Mesodermal cell (in vitro differentiated cells): ENCODE results near the gene MOB2.

Experiments
- H3K27ac ChIP-seq: 2 replicates; pipeline ENCODE4 v1.7.0; 2013; ENCODE audit warnings: mild to moderate bottlenecking, low read depth, low read length, moderate library complexity; ENCODE audit not compliant: severe bottlenecking
- H3K36me3 ChIP-seq: 2 replicates; pipeline ENCODE4 v1.7.1; 2013; ENCODE audit warnings: mild to moderate bottlenecking, low read length, moderate library complexity; ENCODE audit not compliant: control insufficient read depth, insufficient read depth
- H3K4me1 ChIP-seq: one replicate; pipeline ENCODE4 v1.7.1; 2013; ENCODE audit warnings: mild to moderate bottlenecking, low read length; ENCODE audit not compliant: insufficient read depth, control insufficient read depth, poor library complexity, severe bottlenecking
- H3K4me3 ChIP-seq: 2 replicates; pipeline ENCODE4 v1.7.0; 2013; ENCODE audit warnings: low read length, control low read depth, mild to moderate bottlenecking; ENCODE audit not compliant: insufficient read depth, poor library complexity, severe bottlenecking; ENCODE audit errors: extremely low read depth
- H3K9me3 ChIP-seq: 2 replicates; pipeline ENCODE4 v1.7.1; 2013; ENCODE audit warnings: mild to moderate bottlenecking, low read length, moderate library complexity; ENCODE audit not compliant: control insufficient read depth
- WGBS, 2 experiments: methylation state at CpG; one replicate each; pipeline ENCODE4 v1.1.5; 2013; ENCODE audit warnings: missing lambda C conversion rate in 2 of 2; ENCODE audit not compliant: insufficient coverage in 2 of 2; 5-methylcytosine and 5-hydroxymethylcytosine counted together

The MOB2 gene

GRCh38 chr11:1502954-1503707, 16.6 kb upstream of the MOB2 start:
- WGBS, 2 experiments: 92% methylated on average over 13 to 18 of the region's 20 CpGs
- peaks cover 5% of the 10 kb centered on the region for H3K4me1 ChIP-seq
- no peak overlapping the region for H3K27ac ChIP-seq
- no peak overlapping the region for H3K4me3 ChIP-seq
- no peaks in the 10 kb centered on the region for H3K9me3 ChIP-seq
- peaks cover 8% of the 10 kb centered on the region for H3K36me3 ChIP-seq

GRCh38 chr11:1502168-1502953, 15.8 kb upstream of the MOB2 start:
- 86 to 90% methylated on average over 18 to 24 of the region's 24 CpGs for WGBS, 2 experiments
- no peak overlapping the region for H3K27ac ChIP-seq
- peaks cover 8% of the 10 kb centered on the region for H3K36me3 ChIP-seq
- H3K9me3 ChIP-seq: no peaks in the 10 kb centered on the region
- no peak overlapping the region for H3K4me3 ChIP-seq
- no peaks in the 10 kb centered on the region for H3K4me1 ChIP-seq

DNA sequence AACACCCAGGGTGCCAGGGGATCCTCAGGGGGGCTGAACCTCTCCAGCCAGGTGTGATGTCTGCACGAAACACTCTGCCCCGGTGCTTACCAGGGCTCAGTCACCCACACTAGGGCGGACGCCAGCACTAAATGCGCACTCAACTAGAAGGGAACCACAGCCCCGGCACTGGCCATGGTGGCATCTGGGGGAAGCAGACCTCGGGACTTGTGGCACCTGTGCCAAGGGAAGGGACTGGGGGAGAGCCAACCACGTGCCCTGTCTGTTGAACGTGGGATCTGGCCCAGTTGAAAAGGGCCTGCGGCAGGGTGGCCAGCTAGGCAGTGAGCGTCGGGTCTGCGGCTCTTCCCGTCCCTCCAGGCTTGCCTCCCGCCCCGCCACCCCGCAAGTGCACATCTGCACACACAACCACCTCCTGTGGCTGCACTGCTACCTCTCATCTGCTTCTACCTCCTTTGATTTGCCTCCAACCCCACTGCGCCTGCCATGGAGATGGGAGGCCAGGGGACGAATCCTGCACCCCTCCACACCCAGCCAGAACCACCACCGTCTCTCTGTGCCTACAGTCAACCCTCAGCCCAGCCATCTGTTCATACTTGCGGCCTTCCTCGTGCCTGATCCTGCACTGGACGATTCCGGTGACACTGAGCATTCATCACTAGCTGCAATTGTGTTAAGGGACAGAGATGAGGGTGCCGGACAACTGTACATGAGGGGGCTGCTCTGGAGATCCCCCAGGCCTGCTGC, 15.0 kb upstream of the MOB2 start:
- Histone ChIP-seq H3K4me3 (no peak overlapping the region), H3K27ac (no peak overlapping the region), H3K9me3 (no peaks in the 10 kb centered on the region), H3K36me3 (peaks cover 8% of the 10 kb centered on the region), H3K4me1 (no peaks in the 10 kb centered on the region)
- 90 to 93% methylated on average over 18 to 24 of the region's 25 CpGs for WGBS, 2 experiments

- Histone ChIP-seq H3K36me3 (peaks cover 8% of the 10 kb centered on the region), H3K9me3 (no peaks in the 10 kb centered on the region), H3K4me1 (no peaks in the 10 kb centered on the region), H3K4me3 (no peak overlapping the region), H3K27ac (no peak overlapping the region)
- WGBS, 2 experiments: 85 to 92% methylated on average over 18 to 26 of the region's 28 CpGs
Observed at GRCh38 chr11:1500466-1501420, 14.2 kb upstream of the MOB2 start.

DNA sequence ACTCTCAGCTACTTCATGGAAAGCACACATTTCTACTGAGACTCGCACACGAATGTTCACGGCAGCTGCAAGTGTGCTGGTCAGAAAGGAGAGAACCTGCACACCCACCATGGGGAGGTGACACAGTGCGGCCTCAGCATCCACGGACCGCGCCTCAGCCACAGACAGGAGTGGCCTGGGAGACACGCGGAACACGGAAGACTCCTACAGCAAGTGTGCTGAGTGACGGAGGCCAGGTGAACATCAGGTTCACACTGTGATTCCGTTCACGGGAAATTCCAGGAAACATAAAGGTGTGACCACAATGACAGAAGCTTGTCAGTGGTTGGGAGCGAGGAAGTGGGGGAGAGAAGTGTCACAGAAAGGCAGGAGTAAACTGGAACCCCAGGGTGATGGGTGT, 13.3 kb upstream of the MOB2 start:
- H3K36me3 ChIP-seq: peaks cover 8% of the 10 kb centered on the region
- 84% methylated on average over 13 to 14 of the region's 14 CpGs for WGBS, 2 experiments
- H3K9me3 ChIP-seq: no peaks in the 10 kb centered on the region
- H3K4me1 ChIP-seq: no peaks in the 10 kb centered on the region
- no peak overlapping the region for H3K27ac ChIP-seq
- no peak overlapping the region for H3K4me3 ChIP-seq

- Histone ChIP-seq H3K27ac (no peak overlapping the region), H3K9me3 (no peaks in the 10 kb centered on the region), H3K4me1 (no peaks in the 10 kb centered on the region), H3K4me3 (no peak overlapping the region), H3K36me3 (peaks cover 8% of the 10 kb centered on the region)
- WGBS, 2 experiments: 93 to 95% methylated on average over 25 to 28 of the region's 28 CpGs
Observed at GRCh38 chr11:1499261-1499890, 12.8 kb upstream of the MOB2 start.

GRCh38 chr11:1498262-1498661, 11.7 kb upstream of the MOB2 start:
- whole genome bisulfite sequencing, 2 experiments: 90 to 94% methylated on average over 13 of the region's 13 CpGs

DNA sequence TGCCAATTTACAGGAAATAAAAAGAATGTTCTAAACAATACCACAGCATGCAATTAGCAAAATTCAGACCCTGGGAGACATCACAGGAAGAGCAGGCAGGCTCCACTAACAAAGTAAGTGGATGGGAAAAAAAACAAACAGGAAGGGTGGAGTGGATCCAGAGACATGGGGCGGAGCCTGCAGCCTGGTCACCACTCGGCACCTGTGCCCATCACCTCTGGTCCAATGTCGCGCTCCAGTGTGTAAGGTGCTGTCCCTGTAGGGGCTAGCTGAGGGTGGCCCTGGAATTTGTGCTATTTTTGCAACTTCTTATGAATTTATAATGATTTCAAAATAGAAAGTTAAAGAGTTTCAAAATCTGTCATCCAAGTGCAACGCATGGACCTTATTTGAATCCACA, 11.0 kb upstream of the MOB2 start:
- H3K36me3 ChIP-seq: peaks cover 8% of the 10 kb centered on the region
- WGBS, 2 experiments: 92% methylated on average over 2 of the region's 5 CpGs; no CpG with 5 or more reads in 1 of the 2 experiments
- no peak overlapping the region for H3K27ac ChIP-seq
- no peaks in the 10 kb centered on the region for H3K9me3 ChIP-seq
- no peak overlapping the region for H3K4me3 ChIP-seq
- H3K4me1 ChIP-seq: no peaks in the 10 kb centered on the region

More at GRCh38 chr11:1498262-1498661, 11.7 kb upstream of the MOB2 start:
- Histone ChIP-seq H3K4me3 (no peak overlapping the region), H3K4me1 (no peaks in the 10 kb centered on the region), H3K9me3 (no peaks in the 10 kb centered on the region), H3K27ac (no peak overlapping the region), H3K36me3 (peaks cover 8% of the 10 kb centered on the region)

- Histone ChIP-seq H3K27ac (no peak overlapping the region), H3K4me3 (no peak overlapping the region), H3K9me3 (no peaks in the 10 kb centered on the region), H3K4me1 (no peaks in the 10 kb centered on the region), H3K36me3 (peaks cover 8% of the 10 kb centered on the region)
- no CpG with 5 or more reads among the region's 3 CpGs for WGBS, 2 experiments
Observed at GRCh38 chr11:1496761-1497095, 10.1 kb upstream of the MOB2 start.
